HEK293 (cell line): Measurements from ENCODE around the gene ANO1.

Experiments used
- CTCF ChIA-PET: fragments of 350-600 bp; formaldehyde crosslinking; extraction: SDS; loops from one replicate; lab custom pipeline; 2021; ENCODE audit warnings: antibody characterized with exemption; lab: Yijun Ruan, JAX
- POLR2A ChIA-PET: fragments of 300-600 bp; formaldehyde crosslinking; extraction: SDS; loops from one replicate; lab custom pipeline; 2020; ENCODE audit warnings: antibody characterized with exemption, inconsistent platforms; lab: Yijun Ruan, JAX
- H3K27ac ChIP-seq: fragments of 200-500 bp; sonication (Bioruptor generic); 2 replicates; pipeline ENCODE4 v1.5.1; 2014; ENCODE audit warnings: low read depth, low read length, control low read depth, inconsistent platforms; ENCODE audit errors: extremely low read depth
- H3K36me3 ChIP-seq, 2 experiments: fragments of 200-500 bp in 1 of 2; sonication (Bioruptor generic) in 1 of 2; 1 replicate in 1 of 2; 2 replicates in 1 of 2; pipeline ENCODE4 v1.5.1; 2014 to 2017; ENCODE audit warnings: inconsistent platforms in 2 of 2, low read length in 2 of 2; ENCODE audit not compliant: control insufficient read depth in 2 of 2, insufficient read depth in 1 of 2
- H3K4me1 ChIP-seq: fragments of 200-500 bp; sonication (Bioruptor generic); 2 replicates; pipeline ENCODE4 v1.5.1; 2014; ENCODE audit warnings: mild to moderate bottlenecking, low read length, inconsistent platforms; ENCODE audit not compliant: control insufficient read depth, insufficient read depth
- H3K4me3 ChIP-seq: 2 replicates; pipeline ENCODE4 v1.5.1; 2011; ENCODE audit warnings: low read depth, mild to moderate bottlenecking, control low read depth, low read length, moderate library complexity
- H3K9me3 ChIP-seq: fragments of 200-500 bp; sonication (Bioruptor generic); 2 replicates; pipeline ENCODE4 v1.5.1; 2014; ENCODE audit warnings: low read depth, low read length, inconsistent platforms; ENCODE audit not compliant: control insufficient read depth, insufficient read depth
- BCL11A ChIP-seq: fragments of 450-650 bp; formaldehyde crosslinking; IDR thresholded peaks from 2 replicates; pipeline ENCODE4 v1.5.1; 2016; ENCODE audit warnings: low read depth, missing biosample characterization, missing genetic modification characterization
- HIC1 ChIP-seq: fragments of 450-650 bp; formaldehyde crosslinking; IDR thresholded peaks from 2 replicates; pipeline ENCODE4 v1.5.1; 2016; ENCODE audit warnings: missing biosample characterization, missing genetic modification characterization
- HOXD13 ChIP-seq: sonication (generic); formaldehyde crosslinking; IDR thresholded peaks from 2 replicates; pipeline ENCODE4 v1.8.0; 2022; ENCODE audit warnings: missing genetic modification reagents, borderline replicate concordance
- OVOL3 ChIP-seq: fragments of 450-650 bp; formaldehyde crosslinking; IDR thresholded peaks from 2 replicates; pipeline ENCODE4 v1.5.1; 2016; ENCODE audit warnings: missing biosample characterization, missing genetic modification characterization
- PATZ1 ChIP-seq: fragments of 450-650 bp; formaldehyde crosslinking; IDR thresholded peaks from 2 replicates; pipeline ENCODE4 v1.5.1; 2016; ENCODE audit warnings: missing biosample characterization, missing genetic modification characterization
- PBX3 ChIP-seq: sonication (generic); formaldehyde crosslinking; IDR thresholded peaks from 2 replicates; pipeline ENCODE4 v1.8.1; 2022; ENCODE audit warnings: mild to moderate bottlenecking, moderate library complexity, missing genetic modification reagents
- PRDM1 ChIP-seq: fragments of 450-650 bp; formaldehyde crosslinking; IDR thresholded peaks from 2 replicates; pipeline ENCODE4; 2016; ENCODE audit warnings: missing biosample characterization, missing genetic modification characterization
- SCRT2 ChIP-seq: fragments of 450-650 bp; formaldehyde crosslinking; IDR thresholded peaks from 2 replicates; pipeline ENCODE4 v1.5.1; 2016; ENCODE audit warnings: missing biosample characterization, missing genetic modification characterization
- SP2 ChIP-seq: fragments of 450-650 bp; formaldehyde crosslinking; IDR thresholded peaks from 2 replicates; pipeline ENCODE4 v1.5.1; 2016; ENCODE audit warnings: missing biosample characterization, missing genetic modification characterization
- SP7 ChIP-seq: fragments of 450-650 bp; formaldehyde crosslinking; IDR thresholded peaks from 2 replicates; pipeline ENCODE4 v1.5.1; 2016; ENCODE audit warnings: missing biosample characterization, missing genetic modification characterization
- TCF7L2 ChIP-seq: IDR thresholded peaks from 2 replicates; pipeline ENCODE4 v1.6.1; 2011; ENCODE audit warnings: low read depth, mild to moderate bottlenecking, inconsistent platforms, low read length, moderate library complexity, borderline replicate concordance
- ZFHX2 ChIP-seq: fragments of 450-650 bp; formaldehyde crosslinking; conservative IDR thresholded peaks from 2 replicates; pipeline ENCODE4 v1.5.1; 2016; ENCODE audit warnings: missing biosample characterization, missing genetic modification characterization
- ZIC2 ChIP-seq: fragments of 450-650 bp; formaldehyde crosslinking; IDR thresholded peaks from 2 replicates; pipeline ENCODE4 v1.5.1; 2016; ENCODE audit warnings: missing biosample characterization, missing genetic modification characterization
- ZNF112 ChIP-seq: fragments of 450-650 bp; formaldehyde crosslinking; IDR thresholded peaks from 2 replicates; pipeline ENCODE4 v1.5.0; 2017; ENCODE audit warnings: missing biosample characterization, missing genetic modification characterization
- ZNF114 ChIP-seq: fragments of 450-650 bp; formaldehyde crosslinking; IDR thresholded peaks from 2 replicates; pipeline ENCODE4 v1.5.0; 2017; ENCODE audit warnings: missing biosample characterization, missing genetic modification characterization
- ZNF169 ChIP-seq: fragments of 450-650 bp; formaldehyde crosslinking; IDR thresholded peaks from 2 replicates; pipeline ENCODE4 v1.5.1; 2016; ENCODE audit warnings: missing biosample characterization, missing genetic modification characterization
- ZNF2 ChIP-seq: fragments of 450-650 bp; formaldehyde crosslinking; IDR thresholded peaks from 2 replicates; pipeline ENCODE4 v1.5.1; 2016; ENCODE audit warnings: missing biosample characterization, missing genetic modification characterization
- ZNF202 ChIP-seq: fragments of 450-650 bp; formaldehyde crosslinking; IDR thresholded peaks from 2 replicates; pipeline ENCODE4 v1.5.1; 2016; ENCODE audit warnings: missing biosample characterization, missing genetic modification characterization, borderline replicate concordance
- ZNF292 ChIP-seq: fragments of 450-650 bp; formaldehyde crosslinking; IDR thresholded peaks from 2 replicates; pipeline ENCODE4 v1.5.1; 2016; ENCODE audit warnings: low read depth, missing biosample characterization, missing genetic modification characterization, borderline replicate concordance
- ZNF423 ChIP-seq: fragments of 450-650 bp; formaldehyde crosslinking; IDR thresholded peaks from 2 replicates; pipeline ENCODE4 v1.5.1; 2016; ENCODE audit warnings: missing biosample characterization, missing genetic modification characterization
- ZNF530 ChIP-seq: fragments of 450-650 bp; formaldehyde crosslinking; IDR thresholded peaks from 2 replicates; pipeline ENCODE4 v1.5.1; 2016; ENCODE audit warnings: low read depth, missing biosample characterization, missing genetic modification characterization
- ZNF549 ChIP-seq: fragments of 450-650 bp; IDR thresholded peaks from 2 replicates; pipeline ENCODE4 v1.5.1; 2018; ENCODE audit warnings: missing biosample characterization, missing genetic modification characterization, mild to moderate bottlenecking, inconsistent platforms, moderate library complexity
- ZNF561 ChIP-seq: fragments of 450-650 bp; IDR thresholded peaks from 2 replicates; pipeline ENCODE4 v1.5.1; 2018; ENCODE audit warnings: missing biosample characterization, missing genetic modification characterization, borderline replicate concordance
- ZNF571 ChIP-seq: fragments of 450-650 bp; formaldehyde crosslinking; IDR thresholded peaks from 2 replicates; pipeline ENCODE4 v1.5.0; 2017; ENCODE audit warnings: missing biosample characterization, missing genetic modification characterization
- ZNF660 ChIP-seq: fragments of 450-650 bp; IDR thresholded peaks from 2 replicates; pipeline ENCODE4 v1.5.1; 2018; ENCODE audit warnings: missing biosample characterization, mild to moderate bottlenecking, missing genetic modification characterization
- ZNF664 ChIP-seq: fragments of 450-650 bp; formaldehyde crosslinking; IDR thresholded peaks from 2 replicates; pipeline ENCODE4 v1.5.1; 2016; ENCODE audit warnings: missing biosample characterization, missing genetic modification characterization
- ZNF692 ChIP-seq: fragments of 450-650 bp; formaldehyde crosslinking; IDR thresholded peaks from 2 replicates; pipeline ENCODE4 v1.5.1; 2016; ENCODE audit warnings: missing biosample characterization, missing genetic modification characterization
- ZSCAN30 ChIP-seq: fragments of 450-650 bp; IDR thresholded peaks from 2 replicates; pipeline ENCODE4 v1.5.1; 2018; ENCODE audit warnings: missing biosample characterization, mild to moderate bottlenecking, missing genetic modification characterization, moderate library complexity

ANO1 gene

GRCh38 chr11:70151671-70152070, 73.6 kb downstream of the ANO1 start:
- TF ChIP-seq ZIC2 (tag by site-specific recombination): no peak
- TF ChIP-seq ZNF202 (tag by site-specific recombination): no peak
- no peak for TF ChIP-seq ZNF530 (tag by site-specific recombination)
- no peak for TF ChIP-seq HOXD13 (CRISPR knock-in tag)
- TF ChIP-seq SCRT2 (tag by site-specific recombination): no peak
- no peak for TF ChIP-seq ZNF561 (tag by site-specific recombination)
- no peak for TF ChIP-seq ZNF169 (tag by site-specific recombination)
- TF ChIP-seq ZNF571: no peak
- no peak for TF ChIP-seq ZNF664 (tag by site-specific recombination)
- TF ChIP-seq PBX3 (CRISPR knock-in tag): no peak
- no peak for TF ChIP-seq ZNF549 (tag by site-specific recombination)
- no peak for TF ChIP-seq SP2 (tag by site-specific recombination)
- no peak for TF ChIP-seq HIC1 (tag by site-specific recombination)
- TF ChIP-seq ZSCAN30 (tag by site-specific recombination): no peak
- no peak for TF ChIP-seq OVOL3 (tag by site-specific recombination)
- H3K27ac ChIP-seq: no peak overlapping the region
- H3K4me1 ChIP-seq: no peaks in the 10 kb centered on the region
- ChIA-PET POLR2A (no interaction called here), CTCF (no interaction called here)
- H3K36me3 ChIP-seq: no peaks in the 10 kb centered on the region
- no peaks in the 10 kb centered on the region for H3K9me3 ChIP-seq
- no peak overlapping the region for H3K4me3 ChIP-seq

- no peaks in the 10 kb centered on the region for H3K4me1 ChIP-seq
- POLR2A ChIA-PET: no interaction called here
- H3K36me3 ChIP-seq: no peaks in the 10 kb centered on the region
- TF ChIP-seq BCL11A (tag by site-specific recombination) (no peak), ZNF114 (tag by site-specific recombination) (no peak), ZNF2 (tag by site-specific recombination) (no peak), TCF7L2 (no peak)
- CTCF ChIA-PET: interaction anchor here (0.6 to 0.7 kb wide), 3 partner anchors 20 to 207 kb away, joined by 3 to 4 read pairs (median 3); no protein-coding TSS in a partner anchor
- H3K4me3 ChIP-seq: no peak overlapping the region
- no peak overlapping the region for H3K27ac ChIP-seq
- no peaks in the 10 kb centered on the region for H3K9me3 ChIP-seq
Observed at GRCh38 chr11:70153133-70153727, 75.1 kb downstream of the ANO1 start.

GRCh38 chr11:70155386-70155785, 77.3 kb downstream of the ANO1 start:
- POLR2A ChIA-PET: no interaction called here
- no peak overlapping the region for H3K27ac ChIP-seq
- no peaks in the 10 kb centered on the region for H3K9me3 ChIP-seq
- H3K4me3 ChIP-seq: no peak overlapping the region
- CTCF ChIA-PET: no interaction called here
- H3K4me1 ChIP-seq: no peaks in the 10 kb centered on the region
- no peaks in the 10 kb centered on the region for H3K36me3 ChIP-seq
- no peak for TF ChIP-seq ZFHX2
- no peak for TF ChIP-seq ZNF112 (tag by site-specific recombination)
- no peak for TF ChIP-seq PRDM1 (tag by site-specific recombination)
- no peak for TF ChIP-seq ZNF423 (tag by site-specific recombination)
- no peak for TF ChIP-seq ZNF692
- TF ChIP-seq PATZ1 (tag by site-specific recombination): no peak
- TF ChIP-seq ZNF660 (tag by site-specific recombination): no peak
- no peak for TF ChIP-seq ZNF292
- no peak for TF ChIP-seq SP7
